ENCODE data around the gene HFE. TPM values are rescaled to one million over a fixed set of nuclear protein-coding genes. Genes with fewer than 3 reads are reported as not detected.
"Not testable (repeated sequence)": the region's sequence is repeated elsewhere in the genome, so short reads cannot be mapped to it uniquely, and the experiment has no call there.

The HFE gene
- total and polyA plus RNA-seq, 2 of the 13 experiments (the other 11 are each of a cell fraction or from before 2014, with no cell fraction given), result 3.7 to 6.3 TPM

DNA sequence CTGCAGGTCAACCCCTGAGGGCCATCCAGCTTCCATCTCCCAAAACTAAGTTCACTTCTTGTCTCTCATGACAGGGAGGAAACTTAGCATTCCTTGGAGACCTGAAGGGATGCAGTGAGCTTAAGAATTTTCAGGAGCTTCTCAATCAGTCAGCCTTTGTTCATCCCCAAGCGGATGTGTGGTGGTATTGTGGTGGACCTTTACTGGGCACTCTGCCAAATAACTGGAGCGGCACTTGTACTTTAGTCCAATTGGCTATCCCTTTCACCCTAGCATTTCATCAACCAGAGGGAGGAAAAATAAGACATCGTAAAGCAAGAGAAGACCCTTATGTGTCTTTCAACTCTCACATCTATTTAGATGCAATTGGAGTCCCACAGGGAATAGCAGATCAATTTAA lies 9.2 kb upstream of the HFE start (continued):
- not testable (repeated sequence) for TF ChIP-seq SOX6 (IDR thresholded peaks at IDR 0.05); HNF4G (CRISPR knock-in tag; IDR thresholded peaks at IDR 0.05; ENCODE audit: borderline replicate concordance, low read depth)
- peak; percentile 67 for TF ChIP-seq SOX6 (CRISPR knock-in tag; IDR thresholded peaks at IDR 0.05)
- 0 out of 2 replicates have a peak, but pooled peaks have one; percentile 44 for TF ChIP-seq ZFP1 (CRISPR knock-in tag; IDR thresholded peaks at IDR 0.05)
- TF ChIP-seq SOX5 (CRISPR knock-in tag; IDR thresholded peaks at IDR 0.05; ENCODE audit: borderline replicate concordance), result peak; percentile 69; the same call in 1 of the 2 replicates
- peak; percentile 44 for TF ChIP-seq GATAD2A (CRISPR knock-in tag; IDR thresholded peaks at IDR 0.05)
- TF ChIP-seq KAT8 (CRISPR knock-in tag; IDR thresholded peaks at IDR 0.05), result 0 out of 2 replicates have a peak, but pooled peaks have one; percentile 31
- peak; percentile 51; the same call in 1 of the 2 replicates for TF ChIP-seq ETV5 (CRISPR knock-in tag; IDR thresholded peaks at IDR 0.05; ENCODE audit: borderline replicate concordance)
- peak; percentile 60 for TF ChIP-seq HNF4A (CRISPR knock-in tag; IDR thresholded peaks at IDR 0.05)
- peak; percentile 19; the same call in 1 of the 2 replicates for TF ChIP-seq SAP130 (CRISPR knock-in tag; IDR thresholded peaks at IDR 0.05; ENCODE audit: low read depth)
- TF ChIP-seq, protein P1, sequence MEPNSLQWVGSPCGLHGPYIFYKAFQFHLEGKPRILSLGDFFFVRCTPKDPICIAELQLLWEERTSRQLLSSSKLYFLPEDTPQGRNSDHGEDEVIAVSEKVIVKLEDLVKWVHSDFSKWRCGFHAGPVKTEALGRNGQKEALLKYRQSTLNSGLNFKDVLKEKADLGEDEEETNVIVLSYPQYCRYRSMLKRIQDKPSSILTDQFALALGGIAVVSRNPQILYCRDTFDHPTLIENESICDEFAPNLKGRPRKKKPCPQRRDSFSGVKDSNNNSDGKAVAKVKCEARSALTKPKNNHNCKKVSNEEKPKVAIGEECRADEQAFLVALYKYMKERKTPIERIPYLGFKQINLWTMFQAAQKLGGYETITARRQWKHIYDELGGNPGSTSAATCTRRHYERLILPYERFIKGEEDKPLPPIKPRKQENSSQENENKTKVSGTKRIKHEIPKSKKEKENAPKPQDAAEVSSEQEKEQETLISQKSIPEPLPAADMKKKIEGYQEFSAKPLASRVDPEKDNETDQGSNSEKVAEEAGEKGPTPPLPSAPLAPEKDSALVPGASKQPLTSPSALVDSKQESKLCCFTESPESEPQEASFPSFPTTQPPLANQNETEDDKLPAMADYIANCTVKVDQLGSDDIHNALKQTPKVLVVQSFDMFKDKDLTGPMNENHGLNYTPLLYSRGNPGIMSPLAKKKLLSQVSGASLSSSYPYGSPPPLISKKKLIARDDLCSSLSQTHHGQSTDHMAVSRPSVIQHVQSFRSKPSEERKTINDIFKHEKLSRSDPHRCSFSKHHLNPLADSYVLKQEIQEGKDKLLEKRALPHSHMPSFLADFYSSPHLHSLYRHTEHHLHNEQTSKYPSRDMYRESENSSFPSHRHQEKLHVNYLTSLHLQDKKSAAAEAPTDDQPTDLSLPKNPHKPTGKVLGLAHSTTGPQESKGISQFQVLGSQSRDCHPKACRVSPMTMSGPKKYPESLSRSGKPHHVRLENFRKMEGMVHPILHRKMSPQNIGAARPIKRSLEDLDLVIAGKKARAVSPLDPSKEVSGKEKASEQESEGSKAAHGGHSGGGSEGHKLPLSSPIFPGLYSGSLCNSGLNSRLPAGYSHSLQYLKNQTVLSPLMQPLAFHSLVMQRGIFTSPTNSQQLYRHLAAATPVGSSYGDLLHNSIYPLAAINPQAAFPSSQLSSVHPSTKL (CRISPR knock-in tag; IDR thresholded peaks at IDR 0.05), result peak; percentile 58
- TF ChIP-seq HNF4G (IDR thresholded peaks at IDR 0.05; ENCODE audit: borderline replicate concordance, low read depth, low read length), result peak; percentile 30; the same call in 1 of the 2 replicates

DNA sequence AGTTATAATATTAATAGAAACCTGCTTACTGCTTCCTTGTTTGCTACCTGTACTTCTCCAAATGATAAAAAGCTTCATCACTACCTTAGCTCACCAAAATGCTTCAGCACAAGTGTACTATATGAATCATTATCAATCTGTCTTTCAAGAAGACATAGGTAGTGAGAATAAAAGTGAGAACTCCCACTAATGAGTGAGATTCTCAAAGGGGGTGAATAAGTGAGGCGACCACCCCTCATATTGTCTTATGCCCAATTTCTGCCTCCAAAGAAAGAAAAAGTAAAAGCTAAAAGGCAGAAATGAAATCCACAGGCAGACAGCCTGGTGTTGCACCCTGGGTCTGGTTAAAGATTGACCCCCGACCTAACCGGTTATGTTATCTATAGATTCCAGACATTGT lies 6.1 kb upstream of the HFE start:
- CTCF ChIA-PET (ENCODE audit: low intra/inter-chr PET ratio, low total read pairs); in situ Hi-C loops (cut with HindIII; ENCODE audit: extremely low pct_ligation_motif_present, low pct_unique_long_range_greater_than_20kb); ATAC-seq; H3K79me2 ChIP-seq (ENCODE audit: insufficient read depth, low read length); H3K4me3 ChIP-seq (replicated peaks in 1 of 3; ENCODE audit: insufficient read depth in 1 of 3, low read depth in 2 of 3, low read length in 3 of 3); H2AFZ ChIP-seq (ENCODE audit: low read length); BruUV-seq (replicated peaks); H3K27me3 ChIP-seq (ENCODE audit: control insufficient read depth in 1 of 2, insufficient read depth in 2 of 2, low read length in 2 of 2); DNase-seq (ENCODE audit: low spot score); FAIRE-seq; H3K36me3 ChIP-seq (replicated peaks in 1 of 2; ENCODE audit: control insufficient read depth in 1 of 2, insufficient read depth in 2 of 2, low read length in 2 of 2); H4K20me1 ChIP-seq (ENCODE audit: insufficient read depth, low read length); intact Hi-C loops (cut with micrococcal nuclease; ENCODE audit: unreplicated experiment); H3K9ac ChIP-seq (ENCODE audit: insufficient read depth, low read depth, low read length); H3K27ac ChIP-seq (ENCODE audit: extremely low read length, insufficient read depth, low read length): not testable (repeated sequence)
- 21% methylated on average over 3 of the region's 3 CpGs for WGBS (ENCODE audit: low lambda C conversion rate)
- Histone ChIP-seq H3K4me1 (ENCODE audit: insufficient read depth, low read length) (peaks cover 43% of the 10 kb centered on the region), H3K4me2 (ENCODE audit: low read depth, low read length) (peak overlapping the region; percentile 52), H3K9me3 (ENCODE audit: low read length) (peaks cover 12% of the 10 kb centered on the region; the same call in 1 of the 2 replicates)
- POLR2A ChIA-PET, result interaction anchor here (0.9 kb wide), 1 partner anchor 60 kb away, joined by 3 read pairs; a partner anchor contains a TSS
